Tibial nerve (tissue), 4 donors: Measurements from ENCODE around the gene UBLCP1.

Experiments used
- CTCF ChIP-seq, 5 experiments: fragments of 200-600 bp in 3 of 5; fragments of 450-650 bp in 2 of 5; sonication (generic) in 3 of 5; IDR thresholded peaks; one replicate each; pipeline ENCODE4 v1.5.1; 2016 to 2019; ENCODE audit warnings: antibody characterized with exemption in 5 of 5, mild to moderate bottlenecking in 3 of 5, moderate library complexity in 2 of 5
- EP300 ChIP-seq, 2 donors: sonication (generic); formaldehyde crosslinking; IDR thresholded peaks; one replicate each; pipeline ENCODE4 v1.6.1; 2017; ENCODE audit warnings: antibody characterized with exemption in 2 of 2, mild to moderate bottlenecking in 1 of 2
- POLR2A ChIP-seq, 2 donors: fragments of 450-650 bp; IDR thresholded peaks; one replicate each; pipeline ENCODE4 v1.6.1; 2017; ENCODE audit warnings: antibody characterized with exemption in 2 of 2, mild to moderate bottlenecking in 2 of 2, moderate library complexity in 2 of 2

- TF ChIP-seq CTCF (IDR thresholded peaks at IDR 0.05) (no peak), POLR2A (IDR thresholded peaks at IDR 0.05) (peak in 1 of 2 donors; percentile 16), EP300 (IDR thresholded peaks at IDR 0.05) (peak in 1 of 2 donors; percentile 62)
These were observed at the start of gene UBLCP1 for GRCh38 chr5:159262859-159263568.
